Endodermal cell (in vitro differentiated cells): ENCODE results near the gene DUOX1. TPM values are rescaled to one million over a fixed set of nuclear protein-coding genes. Genes with fewer than 3 reads are reported as not detected.
A peak's percentile ranks its signal among the peaks of the same experiment; 100 is the strongest.
"Not testable (repeated sequence)": the region's sequence is repeated elsewhere in the genome, so short reads cannot be mapped to it uniquely, and the experiment has no call there.

Source experiments
- DNase-seq: peaks from one replicate; pipeline ENCODE4 v3.0.0-alpha.2; 2017
- H3K27ac ChIP-seq: 2 replicates; pipeline ENCODE4 v1.5.1; 2013; ENCODE audit warnings: mild to moderate bottlenecking, low read depth, low read length, moderate library complexity
- H3K27me3 ChIP-seq: 2 replicates; pipeline ENCODE4 v1.6.1; 2013; ENCODE audit warnings: mild to moderate bottlenecking, low read length, moderate library complexity; ENCODE audit not compliant: insufficient read depth, control insufficient read depth, poor library complexity, severe bottlenecking
- H3K36me3 ChIP-seq: 2 replicates; pipeline ENCODE4 v1.7.0; 2013; ENCODE audit warnings: mild to moderate bottlenecking, low read length, moderate library complexity; ENCODE audit not compliant: control insufficient read depth, insufficient read depth
- H3K4me1 ChIP-seq: one replicate; pipeline ENCODE4 v1.7.0; 2013; ENCODE audit warnings: low read length; ENCODE audit not compliant: control insufficient read depth, insufficient read depth
- H3K4me3 ChIP-seq: 2 replicates; pipeline ENCODE4 v1.5.1; 2013; ENCODE audit warnings: mild to moderate bottlenecking, low read length, moderate library complexity
- H3K9ac ChIP-seq: 2 replicates; pipeline ENCODE4 v1.6.1; 2013; ENCODE audit warnings: mild to moderate bottlenecking, low read length, moderate library complexity; ENCODE audit not compliant: poor library complexity, severe bottlenecking; ENCODE audit errors: extremely low read depth
- H3K9me3 ChIP-seq: 2 replicates; pipeline ENCODE4 v1.6.1; 2013; ENCODE audit warnings: mild to moderate bottlenecking, low read length, moderate library complexity; ENCODE audit not compliant: control insufficient read depth
- H3K27ac Mint-ChIP-seq: 2 replicates; pipeline ENCODE4 v1.8.0; 2020; ENCODE audit warnings: mixed read lengths
- H3K27me3 Mint-ChIP-seq: 2 replicates; pipeline ENCODE4 v1.8.0; 2021; ENCODE audit warnings: mild to moderate bottlenecking, mixed read lengths; ENCODE audit not compliant: insufficient read depth
- H3K36me3 Mint-ChIP-seq: 2 replicates; pipeline ENCODE4 v1.8.0; 2020; ENCODE audit warnings: low read depth, mixed read lengths
- H3K4me1 Mint-ChIP-seq: 2 replicates; pipeline ENCODE4 v1.8.0; 2020; ENCODE audit warnings: mixed read lengths
- H3K4me3 Mint-ChIP-seq: 2 replicates; pipeline ENCODE4 v1.8.0; 2020; ENCODE audit warnings: mild to moderate bottlenecking, moderate library complexity, mixed read lengths
- H3K9me3 Mint-ChIP-seq: 2 replicates; pipeline ENCODE4 v1.8.0; 2020; ENCODE audit warnings: mild to moderate bottlenecking, mixed read lengths
- WGBS, 2 experiments: methylation state at CpG; one replicate each; pipeline versions ENCODE4 v1.1.5 to v1.1.7; 2013; ENCODE audit warnings: missing lambda C conversion rate in 2 of 2, mixed read lengths in 1 of 2; ENCODE audit not compliant: insufficient coverage in 1 of 2, insufficient read length in 1 of 2; 5-methylcytosine and 5-hydroxymethylcytosine counted together
- long read RNA-seq, 4 experiments: library from polyadenylated mRNA in 2 of 4; library from RNA in 1 of 4; library from capped mRNA in 1 of 4; stranded (forward) in 3 of 4; unstranded in 1 of 4; transcript quantifications; one replicate each; pipeline ENCODE4 v2.0.0, GENCODE V29; 2020 to 2021; ENCODE audit warnings: inconsistent platforms in 1 of 4
- polyA plus RNA-seq, 2 experiments: library from polyadenylated mRNA; stranded (reverse); fragments of 50-300 nt; gene quantifications; one replicate each; pipeline ENCODE4 v1.2.3, GENCODE V29; 2013
- total RNA-seq, 2 donors: library from RNA; stranded (reverse); fragmentation: NEBNext Ultra II Directional in 1 of 2; extraction: Animal tissue kit (Norgen Biotek cat#: 25700) in 1 of 2; gene quantifications; 2 replicates in 1 of 2; 3 replicates in 1 of 2; pipeline ENCODE4 v1.2.1, GENCODE V29; 2021
- TF ChIP-seq, protein P1 (sequence below): fragments of 200-600 bp; sonication (generic); conservative IDR thresholded peaks from 2 replicates; pipeline ENCODE4 v1.5.0; 2021; ENCODE audit warnings: antibody characterized with exemption, mild to moderate bottlenecking

Gene DUOX1
- total RNA-seq = 1 to 10 TPM; 1.2 to 1.9 TPM
- 0.43 TPM for polyA plus RNA-seq (2013, experiment 1 of 2)
- 0.29 TPM for polyA plus RNA-seq (2013, experiment 2 of 2)
- long read RNA-seq, experiment 1, partial matches to known transcripts = 1 of 1 reads
- long read RNA-seq, experiment 1, other reads (novel, unspliced or antisense) = 0 of 1 reads
- long read RNA-seq, experiment 2, partial matches to known transcripts = 0 of 5 reads
- long read RNA-seq, experiment 2, other reads (novel, unspliced or antisense) = 5 of 5 reads
- long read RNA-seq, experiment 3, partial matches to known transcripts = 1 of 8 reads
- long read RNA-seq, experiment 3, other reads (novel, unspliced or antisense) = 7 of 8 reads
- long read RNA-seq, experiment 4 = 0 reads

DNA sequence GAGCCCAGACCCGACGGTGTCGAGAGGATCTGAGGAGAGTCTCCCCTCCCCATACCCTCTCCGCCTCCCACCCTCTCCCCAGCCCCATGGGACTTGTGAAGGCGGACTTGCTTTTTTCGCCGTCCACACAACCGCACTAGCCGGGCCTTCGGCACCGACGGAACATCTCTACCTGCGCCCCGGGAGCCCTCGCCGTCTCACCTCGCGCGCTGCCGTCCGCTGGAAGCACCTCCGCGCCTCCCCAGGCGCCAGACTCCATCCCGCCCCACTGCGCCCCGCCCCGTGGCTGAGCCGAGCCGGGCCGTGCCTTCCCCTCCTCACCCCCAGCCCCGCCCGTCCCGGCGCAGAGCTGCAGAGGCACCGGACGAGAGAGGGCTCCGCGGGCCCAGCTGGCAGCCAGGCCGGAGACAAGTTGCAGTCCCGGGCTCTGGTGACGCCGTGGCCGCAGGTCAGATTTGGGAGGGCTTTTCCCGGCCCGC lies at the start of gene DUOX1, which contains the start of gene DUOXA1:
Gene DUOX1 (plus strand): TSS at position 344 of the 479 bp plus-strand sequence. CDS start 1,973 bp downstream, outside the sequence.
Gene DUOXA1 (minus strand): TSS at position 229 of the 479 bp plus-strand sequence. CDS start 6,865 bp downstream, outside the sequence.
- Histone ChIP-seq H3K9ac (no peak within 1 kb of the TSS), H3K36me3 (no peaks in the 10 kb centered on the region), H3K27ac (no peak within 1 kb of the TSS), H3K27me3 (peaks cover 100% of the 10 kb centered on the region), H3K9me3 (no peaks in the 10 kb centered on the region), H3K4me1 (peaks cover 3% of the 10 kb centered on the region), H3K4me3 (peak within 1 kb of the TSS; percentile 60)
- DNase-seq = peak; percentile 88
- peak within 1 kb of the TSS; percentile 51 for H3K4me3 Mint-ChIP-seq
- no peak within 1 kb of the TSS for H3K27ac Mint-ChIP-seq
- H3K27me3 Mint-ChIP-seq = peaks cover 95% of the 10 kb centered on the region
- H3K9me3 Mint-ChIP-seq = no peaks in the 10 kb centered on the region
- TF ChIP-seq, protein P1, sequence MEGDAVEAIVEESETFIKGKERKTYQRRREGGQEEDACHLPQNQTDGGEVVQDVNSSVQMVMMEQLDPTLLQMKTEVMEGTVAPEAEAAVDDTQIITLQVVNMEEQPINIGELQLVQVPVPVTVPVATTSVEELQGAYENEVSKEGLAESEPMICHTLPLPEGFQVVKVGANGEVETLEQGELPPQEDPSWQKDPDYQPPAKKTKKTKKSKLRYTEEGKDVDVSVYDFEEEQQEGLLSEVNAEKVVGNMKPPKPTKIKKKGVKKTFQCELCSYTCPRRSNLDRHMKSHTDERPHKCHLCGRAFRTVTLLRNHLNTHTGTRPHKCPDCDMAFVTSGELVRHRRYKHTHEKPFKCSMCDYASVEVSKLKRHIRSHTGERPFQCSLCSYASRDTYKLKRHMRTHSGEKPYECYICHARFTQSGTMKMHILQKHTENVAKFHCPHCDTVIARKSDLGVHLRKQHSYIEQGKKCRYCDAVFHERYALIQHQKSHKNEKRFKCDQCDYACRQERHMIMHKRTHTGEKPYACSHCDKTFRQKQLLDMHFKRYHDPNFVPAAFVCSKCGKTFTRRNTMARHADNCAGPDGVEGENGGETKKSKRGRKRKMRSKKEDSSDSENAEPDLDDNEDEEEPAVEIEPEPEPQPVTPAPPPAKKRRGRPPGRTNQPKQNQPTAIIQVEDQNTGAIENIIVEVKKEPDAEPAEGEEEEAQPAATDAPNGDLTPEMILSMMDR = no peak
- peaks cover 5% of the 10 kb centered on the region for H3K4me1 Mint-ChIP-seq
- WGBS, 2 experiments = 13 to 15% methylated on average over 9 to 46 of the region's 46 CpGs
- H3K36me3 Mint-ChIP-seq = no peaks in the 10 kb centered on the region

DNA sequence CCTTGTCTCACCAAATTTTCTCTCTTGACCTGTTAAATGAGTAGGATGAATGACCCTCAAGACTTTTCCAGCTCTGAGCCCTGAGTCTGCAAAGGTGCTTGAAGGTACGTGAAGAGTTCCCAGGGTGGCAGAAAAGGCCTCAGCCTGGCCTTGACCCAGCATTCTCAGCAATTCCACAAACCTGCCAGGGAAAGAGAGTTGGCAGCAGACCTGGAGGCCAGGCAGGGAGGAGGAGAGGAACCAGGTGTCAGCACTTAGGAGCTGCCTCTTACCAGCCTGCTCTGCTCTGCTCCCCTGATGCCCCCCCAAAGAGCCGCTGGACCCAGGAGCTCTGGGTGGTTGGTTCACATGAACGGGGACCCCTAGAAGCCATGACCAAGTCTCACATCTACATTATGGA lies 49.2 kb upstream of the DUOX1 start:
- not testable (repeated sequence) for H3K9ac ChIP-seq, H3K4me1 ChIP-seq, H3K36me3 ChIP-seq, H3K27me3 Mint-ChIP-seq, DNase-seq, H3K9me3 Mint-ChIP-seq, H3K4me3 Mint-ChIP-seq, H3K4me1 Mint-ChIP-seq, H3K36me3 Mint-ChIP-seq, H3K4me3 ChIP-seq, H3K27ac ChIP-seq, H3K9me3 ChIP-seq, H3K27ac Mint-ChIP-seq
- 97% methylated on average over 2 of the region's 3 CpGs; no CpG with 5 or more reads in 1 of the 2 experiments for WGBS, 2 experiments
- H3K27me3 ChIP-seq = peaks cover 16% of the 10 kb centered on the region

DNA sequence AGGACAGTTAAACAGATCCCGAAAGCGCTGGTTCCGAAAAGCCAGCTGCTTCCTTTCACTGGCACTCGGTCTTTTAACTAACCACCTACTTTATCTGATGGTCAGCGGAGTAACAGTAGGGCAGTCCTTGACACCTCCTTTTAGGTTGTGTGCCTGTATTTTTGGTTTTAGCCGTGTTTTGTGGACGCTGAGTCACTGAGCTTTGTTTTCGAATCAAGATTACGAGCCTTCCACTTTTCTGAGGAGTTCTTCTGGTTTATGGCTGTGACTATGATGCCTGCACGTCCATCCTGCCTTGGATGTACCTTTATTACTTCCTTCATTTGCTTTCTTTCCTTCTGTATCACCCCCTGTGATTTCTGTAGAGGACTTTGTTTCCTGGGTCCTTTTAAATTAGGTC lies 47.4 kb upstream of the DUOX1 start:
- H3K9me3 ChIP-seq, H3K4me3 Mint-ChIP-seq, H3K4me1 ChIP-seq, DNase-seq, H3K36me3 ChIP-seq, H3K9ac ChIP-seq, H3K27ac ChIP-seq, H3K27ac Mint-ChIP-seq, H3K36me3 Mint-ChIP-seq, H3K4me3 ChIP-seq, H3K4me1 Mint-ChIP-seq, H3K9me3 Mint-ChIP-seq: not testable (repeated sequence)
- 96 to 98% methylated on average over 3 to 5 of the region's 10 CpGs for WGBS, 2 experiments
- H3K27me3 Mint-ChIP-seq = peaks cover 14% of the 10 kb centered on the region
- H3K27me3 ChIP-seq = peaks cover 22% of the 10 kb centered on the region

DNA sequence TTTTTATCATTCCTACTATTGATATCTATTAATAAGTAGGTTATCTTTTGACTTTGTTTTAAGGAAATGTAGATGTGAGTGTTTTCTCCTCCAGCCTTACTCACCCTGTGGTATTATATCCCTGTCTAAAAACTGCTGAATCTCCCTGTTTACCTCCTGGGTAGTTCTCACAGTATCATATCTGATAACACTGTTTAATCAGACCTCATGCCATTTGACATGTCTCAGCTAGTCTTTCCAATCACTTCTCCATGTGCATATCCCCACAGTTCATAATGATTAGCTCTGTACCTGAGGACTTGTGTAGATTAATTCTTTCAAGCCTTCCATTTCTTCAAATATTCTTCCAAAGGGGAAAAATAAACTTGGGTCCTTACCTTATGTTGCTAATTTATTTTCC lies 46.6 kb upstream of the DUOX1 start:
- Histone ChIP-seq H3K4me1 (no peaks in the 10 kb centered on the region), H3K9ac (no peak overlapping the region), H3K4me3 (no peak overlapping the region), H3K27ac (no peak overlapping the region), H3K27me3 (peaks cover 31% of the 10 kb centered on the region), H3K9me3 (no peaks in the 10 kb centered on the region), H3K36me3 (no peaks in the 10 kb centered on the region)
- H3K27me3 Mint-ChIP-seq = peaks cover 18% of the 10 kb centered on the region
- DNase-seq = no peak
- TF ChIP-seq, protein P1 = no peak
- H3K36me3 Mint-ChIP-seq = no peaks in the 10 kb centered on the region
- H3K4me3 Mint-ChIP-seq = no peak overlapping the region
- no peaks in the 10 kb centered on the region for H3K9me3 Mint-ChIP-seq
- peaks cover 4% of the 10 kb centered on the region for H3K4me1 Mint-ChIP-seq
- no peak overlapping the region for H3K27ac Mint-ChIP-seq
